PC-3 (cell line): Measurements from ENCODE around the gene KRABD2.

Experiments used
- EZH2phosphoT487 ChIP-seq: fragments of 300-600 bp; sonication (generic); IDR thresholded peaks from 2 replicates; pipeline ENCODE4 v1.6.1; 2018; ENCODE audit warnings: mild to moderate bottlenecking, antibody characterized with exemption, low read length, borderline replicate concordance
- TF ChIP-seq, protein P1 (sequence below): fragments of 300-600 bp; sonication (generic); conservative IDR thresholded peaks from 2 replicates; pipeline ENCODE4 v1.5.1; 2017; ENCODE audit warnings: antibody characterized with exemption, low read depth, mild to moderate bottlenecking, low read length

DNA sequence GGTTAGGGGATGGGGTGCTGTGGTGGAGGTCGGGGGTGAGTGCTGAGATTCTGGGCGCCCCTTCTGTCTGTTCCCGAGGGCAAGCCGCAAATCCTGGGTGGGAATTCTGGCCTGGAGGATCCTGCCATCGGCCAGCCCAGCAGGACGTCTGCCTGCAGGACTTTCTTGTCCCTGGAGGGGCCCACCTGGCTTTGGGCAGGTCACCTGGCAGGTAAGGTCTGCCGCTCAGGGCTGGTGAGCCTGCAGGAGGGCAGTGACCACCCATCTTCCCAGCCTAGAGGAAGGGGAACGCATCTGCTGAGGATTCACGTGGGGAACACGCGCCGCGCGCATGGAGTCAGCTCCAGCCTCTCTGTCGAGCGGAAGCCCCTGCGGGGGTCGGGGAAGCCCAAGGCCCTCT is 15.8 kb upstream of the KRABD2 start:
- TF ChIP-seq, protein P1, sequence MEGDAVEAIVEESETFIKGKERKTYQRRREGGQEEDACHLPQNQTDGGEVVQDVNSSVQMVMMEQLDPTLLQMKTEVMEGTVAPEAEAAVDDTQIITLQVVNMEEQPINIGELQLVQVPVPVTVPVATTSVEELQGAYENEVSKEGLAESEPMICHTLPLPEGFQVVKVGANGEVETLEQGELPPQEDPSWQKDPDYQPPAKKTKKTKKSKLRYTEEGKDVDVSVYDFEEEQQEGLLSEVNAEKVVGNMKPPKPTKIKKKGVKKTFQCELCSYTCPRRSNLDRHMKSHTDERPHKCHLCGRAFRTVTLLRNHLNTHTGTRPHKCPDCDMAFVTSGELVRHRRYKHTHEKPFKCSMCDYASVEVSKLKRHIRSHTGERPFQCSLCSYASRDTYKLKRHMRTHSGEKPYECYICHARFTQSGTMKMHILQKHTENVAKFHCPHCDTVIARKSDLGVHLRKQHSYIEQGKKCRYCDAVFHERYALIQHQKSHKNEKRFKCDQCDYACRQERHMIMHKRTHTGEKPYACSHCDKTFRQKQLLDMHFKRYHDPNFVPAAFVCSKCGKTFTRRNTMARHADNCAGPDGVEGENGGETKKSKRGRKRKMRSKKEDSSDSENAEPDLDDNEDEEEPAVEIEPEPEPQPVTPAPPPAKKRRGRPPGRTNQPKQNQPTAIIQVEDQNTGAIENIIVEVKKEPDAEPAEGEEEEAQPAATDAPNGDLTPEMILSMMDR, result no peak
- TF ChIP-seq EZH2phosphoT487, result no peak
